IMR-90 (cell line): ENCODE measurements around the gene WNT7A. TPM values are rescaled to one million over a fixed set of nuclear protein-coding genes. Genes with fewer than 3 reads are reported as not detected.

Experiments
- ATAC-seq: fragments of 200-7000 bp; cut with Tn5 transposase; 2 replicates; pipeline ENCODE4 v1.9.1; 2020; ENCODE audit warnings: low read depth, mild to moderate bottlenecking, moderate library complexity
- BruUV-seq: library from RNA; stranded (reverse); fragments of 400-500 nt; replicated peaks from 2 replicates; lab custom pipeline; 2021; lab: Mats Ljungman, UMichigan
- CTCF ChIA-PET: fragments of 300-600 bp; formaldehyde crosslinking; extraction: SDS; loops from one replicate; lab custom pipeline; 2021; ENCODE audit warnings: antibody characterized with exemption; lab: Yijun Ruan, JAX
- POLR2A ChIA-PET: fragments of 300-600 bp; sonication (Branson Sonifier 250); formaldehyde crosslinking; loops from one replicate; lab custom pipeline; 2022; ENCODE audit warnings: antibody characterized with exemption; ENCODE audit not compliant: unreplicated experiment; lab: Charles Lee
- DNase-seq: peaks from one replicate; pipeline ENCODE4 v3.0.0; 2013
- H2AFZ ChIP-seq: replicated peaks from 2 replicates; pipeline ENCODE3; 2013; ENCODE audit warnings: low read length, mild to moderate bottlenecking; ENCODE audit not compliant: poor library complexity
- H2AK5ac ChIP-seq: 2 replicates; pipeline ENCODE4 v1.6.1; 2013; ENCODE audit warnings: low read depth, low read length, inconsistent platforms
- H2AK9ac ChIP-seq: replicated peaks from 2 replicates; pipeline ENCODE3; 2013; ENCODE audit warnings: mild to moderate bottlenecking, low read depth, low read length, moderate library complexity; ENCODE audit not compliant: poor library complexity
- H2BK120ac ChIP-seq: 2 replicates; pipeline ENCODE4 v1.6.1; 2013; ENCODE audit warnings: low read depth, low read length, inconsistent platforms
- H2BK15ac ChIP-seq: 3 replicates; pipeline ENCODE4 v1.6.1; 2013; ENCODE audit warnings: low read depth, low read length, inconsistent platforms
- H2BK20ac ChIP-seq: 2 replicates; pipeline ENCODE4 v1.6.1; 2013; ENCODE audit warnings: low read depth, mild to moderate bottlenecking, inconsistent platforms, low read length, moderate library complexity
- H2BK5ac ChIP-seq: 2 replicates; pipeline ENCODE4 v1.6.1; 2013; ENCODE audit warnings: mild to moderate bottlenecking, low read depth, low read length, inconsistent platforms; ENCODE audit not compliant: poor library complexity, severe bottlenecking
- H3K14ac ChIP-seq: replicated peaks from 2 replicates; pipeline ENCODE4 v1.6.1; 2013; ENCODE audit warnings: low read depth, low read length, inconsistent platforms
- H3K18ac ChIP-seq: 2 replicates; pipeline ENCODE4 v1.6.1; 2013; ENCODE audit warnings: low read depth, low read length, control low read depth
- H3K23ac ChIP-seq: 2 replicates; pipeline ENCODE4 v1.6.1; 2013; ENCODE audit warnings: low read depth, low read length, inconsistent platforms
- H3K27ac ChIP-seq: 2 replicates; pipeline ENCODE4 v1.5.1; 2013; ENCODE audit warnings: mild to moderate bottlenecking, control low read depth, low read length; ENCODE audit not compliant: insufficient read depth
- H3K27me3 ChIP-seq: 2 replicates; pipeline ENCODE4 v1.6.1; 2013; ENCODE audit warnings: low read length; ENCODE audit not compliant: control insufficient read depth, insufficient read depth
- H3K36me3 ChIP-seq: 2 replicates; pipeline ENCODE4 v1.6.1; 2013; ENCODE audit warnings: low read length, mixed read lengths; ENCODE audit not compliant: control insufficient read depth, insufficient read depth
- H3K4ac ChIP-seq: 2 replicates; pipeline ENCODE4 v1.6.1; 2013; ENCODE audit warnings: low read depth, low read length, inconsistent platforms
- H3K4me1 ChIP-seq: 2 replicates; pipeline ENCODE4 v1.6.1; 2013; ENCODE audit warnings: low read length, mixed read lengths; ENCODE audit not compliant: control insufficient read depth, insufficient read depth
- H3K4me2 ChIP-seq: 2 replicates; pipeline ENCODE4 v1.6.1; 2013; ENCODE audit warnings: low read depth, mild to moderate bottlenecking, control low read depth, low read length, moderate library complexity
- H3K4me3 ChIP-seq: 2 replicates; pipeline ENCODE4 v1.5.1; 2013; ENCODE audit warnings: low read depth, mild to moderate bottlenecking, control low read depth, low read length, moderate library complexity; ENCODE audit not compliant: insufficient read depth
- H3K56ac ChIP-seq: 2 replicates; pipeline ENCODE4 v1.6.1; 2013; ENCODE audit warnings: low read length, inconsistent platforms; ENCODE audit not compliant: insufficient read depth; ENCODE audit errors: extremely low read depth
- H3K79me1 ChIP-seq, 2 experiments: 2 replicates each; pipeline ENCODE4 v1.6.1; 2013; ENCODE audit warnings: low read length in 2 of 2, inconsistent platforms in 1 of 2, low read depth in 1 of 2
- H3K9ac ChIP-seq: 2 replicates; pipeline ENCODE4 v1.6.1; 2013; ENCODE audit warnings: low read depth, low read length, control low read depth
- H3K9me1 ChIP-seq: 2 replicates; pipeline ENCODE4 v1.6.1; 2013; ENCODE audit warnings: low read length, inconsistent platforms; ENCODE audit not compliant: insufficient read depth
- H3K9me3 ChIP-seq: 2 replicates; pipeline ENCODE4 v1.6.1; 2013; ENCODE audit warnings: low read length; ENCODE audit not compliant: control insufficient read depth, insufficient read depth
- H4K20me1 ChIP-seq: 2 replicates; pipeline ENCODE4 v1.6.1; 2013; ENCODE audit warnings: low read length, inconsistent platforms; ENCODE audit not compliant: insufficient read depth
- H4K5ac ChIP-seq: 2 replicates; pipeline ENCODE4 v1.6.1; 2013; ENCODE audit warnings: mild to moderate bottlenecking, low read depth, low read length, control low read depth
- H4K8ac ChIP-seq, 2 experiments: 2 replicates each; pipeline ENCODE4 v1.6.1; 2013; ENCODE audit warnings: low read depth in 2 of 2, low read length in 2 of 2, control low read depth in 1 of 2, inconsistent platforms in 1 of 2
- H4K91ac ChIP-seq: 2 replicates; pipeline ENCODE4 v1.6.1; 2013; ENCODE audit warnings: low read depth, low read length, inconsistent platforms; ENCODE audit not compliant: insufficient read depth
- BHLHE40 ChIP-seq: fragments of 150-350 bp; IDR thresholded peaks from 2 replicates; pipeline ENCODE4 v1.6.1; 2016; ENCODE audit warnings: mild to moderate bottlenecking, low read depth, low read length
- CEBPB ChIP-seq: IDR thresholded peaks from 2 replicates; pipeline ENCODE4 v1.6.1; 2012; ENCODE audit warnings: low read depth, low read length, improper control_type of control experiment
- POLR2A ChIP-seq: IDR thresholded peaks from 2 replicates; pipeline ENCODE4 v1.6.1; 2012; ENCODE audit warnings: mild to moderate bottlenecking, low read depth, low read length
- RAD21 ChIP-seq: IDR thresholded peaks from 2 replicates; pipeline ENCODE4 v1.6.1; 2012; ENCODE audit warnings: low read length, improper control_type of control experiment
- RCOR1 ChIP-seq: IDR thresholded peaks from 2 replicates; pipeline ENCODE4 v1.6.1; 2012; ENCODE audit warnings: mild to moderate bottlenecking, low read length, improper control_type of control experiment; ENCODE audit not compliant: insufficient replicate concordance
- whole genome bisulfite sequencing, 2 experiments: methylation state at CpG; one replicate each; pipeline versions ENCODE4 v1.1.5 to v1.1.7; 2013; ENCODE audit warnings: missing lambda C conversion rate in 2 of 2; ENCODE audit not compliant: insufficient read length in 1 of 2; ENCODE audit errors: extremely low coverage in 2 of 2; 5-methylcytosine and 5-hydroxymethylcytosine counted together
- dilution Hi-C: fragments of 300-500 bp; cut with HindIII; formaldehyde crosslinking; loops from one replicate; pipeline ENCODE4 v1.14.3; 2018; ENCODE audit warnings: low sequenced_read_pairs; ENCODE audit not compliant: unreplicated experiment
- in situ Hi-C: fragments of 300-500 bp; cut with MboI; formaldehyde crosslinking; loops from 3 replicates; pipeline ENCODE4 v1.14.3; 2019; ENCODE audit warnings: low sequenced_read_pairs, inconsistent platforms, mixed read lengths
- intact Hi-C: fragments of 100-400 bp; cut with micrococcal nuclease; formaldehyde crosslinking; loops from 2 replicates; pipeline ENCODE4 v1.10.0; 2022
- polyA plus RNA-seq, 3 experiments: library from polyadenylated mRNA; depleted of rRNA; stranded (reverse); fragments of >200 nt; gene quantifications; 2 replicates each; pipeline ENCODE4 v1.2.3, GENCODE V29; 2012; ENCODE audit warnings: low replicate concordance in 1 of 3
- total RNA-seq: library from RNA; depleted of rRNA; stranded (reverse); fragments of >200 nt; gene quantifications from 2 replicates; pipeline ENCODE4 v1.2.3, GENCODE V29; 2012
- TF ChIP-seq, protein P1 (sequence below): fragments of 150-350 bp; IDR thresholded peaks from 2 replicates; pipeline ENCODE4 v1.6.1; 2017; ENCODE audit warnings: mild to moderate bottlenecking, antibody characterized with exemption, low read length, low read depth
- TF ChIP-seq, protein P2 (sequence below): conservative IDR thresholded peaks from 2 replicates; pipeline ENCODE4 v1.5.1; 2012; ENCODE audit warnings: mild to moderate bottlenecking, low read depth, low read length, improper control_type of control experiment

WNT7A gene
- total and polyA plus RNA-seq, 2 of the 4 experiments (the other 2 are of a cell fraction), result not detected

DNA sequence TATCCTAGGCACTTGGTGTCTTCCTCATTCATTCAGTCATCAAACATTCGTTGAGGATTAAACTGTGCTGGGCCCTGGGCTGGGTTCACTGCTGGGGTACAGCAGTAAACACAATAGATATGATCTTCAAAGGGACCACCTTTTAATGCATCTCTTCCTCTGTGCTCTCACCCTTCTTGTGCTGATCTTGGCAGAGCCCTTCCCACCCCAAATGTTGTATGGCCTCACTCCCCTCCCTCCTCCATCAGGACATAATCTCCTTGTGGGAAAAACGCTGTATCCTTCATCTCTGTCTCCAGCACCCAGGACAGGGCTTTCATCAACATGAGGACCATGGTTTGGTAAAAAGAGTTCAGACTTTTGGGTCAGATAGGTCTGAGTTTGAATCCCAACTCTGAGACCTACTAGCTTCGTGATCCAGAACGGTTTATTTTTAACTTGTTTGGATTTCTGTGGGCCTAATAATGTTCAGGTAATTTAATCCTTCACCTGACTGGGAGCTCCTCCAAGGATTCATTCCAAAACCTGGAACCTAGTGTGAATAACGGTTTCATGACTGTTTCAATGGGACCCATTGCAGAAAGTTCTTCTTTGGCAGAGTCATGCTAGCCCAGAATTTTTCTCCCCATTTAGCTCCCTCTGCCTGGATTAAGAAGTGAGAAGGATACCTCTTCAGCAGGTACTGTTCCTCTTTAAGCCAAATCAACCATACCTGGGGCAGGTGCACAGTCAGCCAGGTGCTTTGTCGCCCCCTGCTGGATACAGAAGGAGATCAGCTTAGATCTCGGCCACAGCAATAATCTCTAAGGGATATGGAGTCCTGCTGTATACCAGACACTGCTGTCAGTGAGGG lies 5.2 kb upstream of the WNT7A start:
- H2BK5ac ChIP-seq, result no peak overlapping the region
- H2BK15ac ChIP-seq, result no peak overlapping the region
- ChIA-PET POLR2A (no interaction called here), CTCF (no interaction called here)
- no peaks in the 10 kb centered on the region for H3K9me3 ChIP-seq
- no peak overlapping the region for H3K23ac ChIP-seq
- ATAC-seq, result no peak
- no peak overlapping the region for H3K4me3 ChIP-seq
- peaks cover 15% of the 10 kb centered on the region for H3K27me3 ChIP-seq
- in situ Hi-C loops, result loop anchor here (25.0 kb wide), 3 partner anchors 227 to 677 kb away; partner anchors contain the start of genes CHCHD4 and HDAC11
- H3K14ac ChIP-seq, result no peak overlapping the region
- no peak overlapping the region for H4K8ac ChIP-seq
- no peak overlapping the region for H2AK9ac ChIP-seq
- no peak overlapping the region for H2BK120ac ChIP-seq
- H3K27ac ChIP-seq, result no peak overlapping the region
- BruUV-seq, result no TSS peak
- no peak overlapping the region for H4K5ac ChIP-seq
- H4K20me1 ChIP-seq, result no peaks in the 10 kb centered on the region
- H3K4ac ChIP-seq, result no peak overlapping the region
- H3K56ac ChIP-seq, result no peak overlapping the region
- H4K91ac ChIP-seq, result no peak overlapping the region
- WGBS, 2 experiments, result 33% methylated on average over 1 of the region's 7 CpGs; no CpG with 5 or more reads in 1 of the 2 experiments
- H2AK5ac ChIP-seq, result no peak overlapping the region
- no peak overlapping the region for H2BK20ac ChIP-seq
- intact Hi-C loops, result no loop called here
- H3K36me3 ChIP-seq, result no peaks in the 10 kb centered on the region
- no peak overlapping the region for H3K18ac ChIP-seq
- no peaks in the 10 kb centered on the region for H3K9me1 ChIP-seq
- H3K4me2 ChIP-seq, result no peak overlapping the region
- TF ChIP-seq RAD21 (peak; percentile 9; the same call in 1 of the 2 replicates), POLR2A (no peak), CEBPB (no peak), BHLHE40 (no peak), RCOR1 (no peak)
- TF ChIP-seq, protein P1, sequence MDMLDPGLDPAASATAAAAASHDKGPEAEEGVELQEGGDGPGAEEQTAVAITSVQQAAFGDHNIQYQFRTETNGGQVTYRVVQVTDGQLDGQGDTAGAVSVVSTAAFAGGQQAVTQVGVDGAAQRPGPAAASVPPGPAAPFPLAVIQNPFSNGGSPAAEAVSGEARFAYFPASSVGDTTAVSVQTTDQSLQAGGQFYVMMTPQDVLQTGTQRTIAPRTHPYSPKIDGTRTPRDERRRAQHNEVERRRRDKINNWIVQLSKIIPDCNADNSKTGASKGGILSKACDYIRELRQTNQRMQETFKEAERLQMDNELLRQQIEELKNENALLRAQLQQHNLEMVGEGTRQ, result no peak
- TF ChIP-seq, protein P2, sequence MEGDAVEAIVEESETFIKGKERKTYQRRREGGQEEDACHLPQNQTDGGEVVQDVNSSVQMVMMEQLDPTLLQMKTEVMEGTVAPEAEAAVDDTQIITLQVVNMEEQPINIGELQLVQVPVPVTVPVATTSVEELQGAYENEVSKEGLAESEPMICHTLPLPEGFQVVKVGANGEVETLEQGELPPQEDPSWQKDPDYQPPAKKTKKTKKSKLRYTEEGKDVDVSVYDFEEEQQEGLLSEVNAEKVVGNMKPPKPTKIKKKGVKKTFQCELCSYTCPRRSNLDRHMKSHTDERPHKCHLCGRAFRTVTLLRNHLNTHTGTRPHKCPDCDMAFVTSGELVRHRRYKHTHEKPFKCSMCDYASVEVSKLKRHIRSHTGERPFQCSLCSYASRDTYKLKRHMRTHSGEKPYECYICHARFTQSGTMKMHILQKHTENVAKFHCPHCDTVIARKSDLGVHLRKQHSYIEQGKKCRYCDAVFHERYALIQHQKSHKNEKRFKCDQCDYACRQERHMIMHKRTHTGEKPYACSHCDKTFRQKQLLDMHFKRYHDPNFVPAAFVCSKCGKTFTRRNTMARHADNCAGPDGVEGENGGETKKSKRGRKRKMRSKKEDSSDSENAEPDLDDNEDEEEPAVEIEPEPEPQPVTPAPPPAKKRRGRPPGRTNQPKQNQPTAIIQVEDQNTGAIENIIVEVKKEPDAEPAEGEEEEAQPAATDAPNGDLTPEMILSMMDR, result 0 out of 2 replicates have a peak, but pooled peaks have one; percentile 20
- H3K9ac ChIP-seq, result no peak overlapping the region
- no peaks in the 10 kb centered on the region for H3K79me1 ChIP-seq
- H2AFZ ChIP-seq, result no peak overlapping the region
- no peaks in the 10 kb centered on the region for H3K4me1 ChIP-seq
- DNase-seq, result no peak
- dilution Hi-C loops, result no loop called here
